Neural progenitor cell (in vitro differentiated cells): ENCODE measurements around the gene ATL3. TPM values are rescaled to one million over a fixed set of nuclear protein-coding genes. Genes with fewer than 3 reads are reported as not detected.

Experiments
- DNase-seq: peaks from one replicate; pipeline ENCODE4 v3.0.0-alpha.2; 2016; ENCODE audit warnings: low spot score
- H2AFZ ChIP-seq: fragments of 200-600 bp; sonication (generic); replicated peaks from 2 replicates; pipeline ENCODE4 v1.6.1; 2016; ENCODE audit warnings: antibody characterized with exemption
- H3F3A ChIP-seq: fragments of 200-600 bp; sonication (generic); 2 replicates; pipeline ENCODE4 v1.6.1; 2016; ENCODE audit warnings: antibody characterized with exemption, low read depth
- H3K27ac ChIP-seq: fragments of 200-600 bp; sonication (generic); 2 replicates; pipeline ENCODE4 v1.5.1; 2016; ENCODE audit warnings: mild to moderate bottlenecking
- H3K27me3 ChIP-seq: fragments of 200-600 bp; sonication (generic); 2 replicates; pipeline ENCODE4 v1.6.1; 2016; ENCODE audit warnings: mild to moderate bottlenecking, moderate library complexity
- H3K36me3 ChIP-seq: fragments of 200-600 bp; sonication (generic); 2 replicates; pipeline ENCODE4 v1.5.1; 2016
- H3K4me1 ChIP-seq: fragments of 200-600 bp; sonication (generic); 2 replicates; pipeline ENCODE4 v1.6.1; 2016; ENCODE audit warnings: mixed run types
- H3K4me2 ChIP-seq: fragments of 200-600 bp; sonication (generic); 2 replicates; pipeline ENCODE4 v1.6.1; 2016
- H3K4me3 ChIP-seq: fragments of 200-600 bp; sonication (generic); 2 replicates; pipeline ENCODE4 v1.5.1; 2016
- H3K79me2 ChIP-seq: fragments of 200-600 bp; sonication (generic); 2 replicates; pipeline ENCODE4 v1.6.1; 2016; ENCODE audit warnings: low read depth
- H3K9ac ChIP-seq: fragments of 200-600 bp; sonication (generic); 2 replicates; pipeline ENCODE4 v1.6.1; 2016
- H3K9me3 ChIP-seq: fragments of 200-600 bp; sonication (generic); 2 replicates; pipeline ENCODE4 v1.5.1; 2016; ENCODE audit warnings: low read depth
- H4K20me1 ChIP-seq: fragments of 200-600 bp; sonication (generic); 2 replicates; pipeline ENCODE4 v1.6.1; 2016; ENCODE audit warnings: low read depth
- H3K27ac Mint-ChIP-seq: 3 replicates; pipeline ENCODE4 v1.8.0; 2021; ENCODE audit warnings: mixed read lengths
- H3K27me3 Mint-ChIP-seq: 2 replicates; pipeline ENCODE4 v1.8.0; 2022; ENCODE audit warnings: low read depth, mild to moderate bottlenecking, inconsistent platforms, moderate library complexity, mixed read lengths; ENCODE audit not compliant: insufficient read depth
- H3K36me3 Mint-ChIP-seq: 3 replicates; pipeline ENCODE4 v1.8.0; 2021; ENCODE audit warnings: mixed read lengths
- H3K4me1 Mint-ChIP-seq: 3 replicates; pipeline ENCODE4 v1.8.0; 2021; ENCODE audit warnings: mixed read lengths
- H3K4me3 Mint-ChIP-seq: 3 replicates; pipeline ENCODE4 v1.8.0; 2021; ENCODE audit warnings: mild to moderate bottlenecking, moderate library complexity, mixed read lengths
- H3K9me3 Mint-ChIP-seq: 3 replicates; pipeline ENCODE4 v1.8.0; 2020; ENCODE audit warnings: mixed read lengths
- CTCF ChIP-seq: fragments of 200-600 bp; sonication (generic); IDR thresholded peaks from 2 replicates; pipeline ENCODE4 v1.5.1; 2017; ENCODE audit warnings: antibody characterized with exemption, mild to moderate bottlenecking
- EZH2 ChIP-seq: fragments of 200-600 bp; sonication (generic); IDR thresholded peaks from 2 replicates; pipeline ENCODE4 v1.6.1; 2017; ENCODE audit warnings: antibody characterized with exemption, mild to moderate bottlenecking, moderate library complexity
- EZH2phosphoT487 ChIP-seq: fragments of 200-600 bp; sonication (generic); IDR thresholded peaks from 2 replicates; pipeline ENCODE4 v1.6.1; 2017; ENCODE audit warnings: antibody characterized with exemption
- total RNA-seq: library from RNA; depleted of rRNA; stranded (reverse); fragments of >200 nt; gene quantifications from 2 replicates; pipeline ENCODE4 v1.2.3, GENCODE V29; 2015; ENCODE audit warnings: low replicate concordance

Gene ATL3
- total RNA-seq, 1 donor from 2014 or later: 19.5 TPM

- peaks cover 10% of the 10 kb centered on the region for H3K4me1 Mint-ChIP-seq
- H3K4me3 ChIP-seq: no peak overlapping the region
- no peak overlapping the region for H2AFZ ChIP-seq
- peaks cover 9% of the 10 kb centered on the region for H3K36me3 Mint-ChIP-seq
- peaks cover 2% of the 10 kb centered on the region for H3K27me3 Mint-ChIP-seq
- no peaks in the 10 kb centered on the region for H3K9me3 ChIP-seq
- peaks cover 4% of the 10 kb centered on the region for H3F3A ChIP-seq
- H3K79me2 ChIP-seq: peaks cover 100% of the 10 kb centered on the region
- peaks cover 4% of the 10 kb centered on the region for H3K36me3 ChIP-seq
- TF ChIP-seq EZH2phosphoT487: no peak
- no peak for TF ChIP-seq CTCF
- TF ChIP-seq EZH2: no peak
- no peaks in the 10 kb centered on the region for H3K4me1 ChIP-seq
- H3K9me3 Mint-ChIP-seq: no peaks in the 10 kb centered on the region
- H3K9ac ChIP-seq: no peak overlapping the region
- peaks cover 92% of the 10 kb centered on the region for H4K20me1 ChIP-seq
- no peaks in the 10 kb centered on the region for H3K27me3 ChIP-seq
- H3K27ac ChIP-seq: no peak overlapping the region
- DNase-seq: no peak
- no peak overlapping the region for H3K4me2 ChIP-seq
- no peak overlapping the region for H3K27ac Mint-ChIP-seq
- no peak overlapping the region for H3K4me3 Mint-ChIP-seq
These were observed 40.7 kb upstream of the ATL3 start for GRCh38 chr11:63711838-63712237.

GRCh38 chr11:63710476-63711217 is 39.5 kb upstream of the ATL3 start:
- H3K36me3 Mint-ChIP-seq: peaks cover 9% of the 10 kb centered on the region
- Histone ChIP-seq H3K9me3 (no peaks in the 10 kb centered on the region), H2AFZ (no peak overlapping the region), H3K9ac (no peak overlapping the region), H3F3A (peaks cover 4% of the 10 kb centered on the region), H3K27me3 (no peaks in the 10 kb centered on the region), H4K20me1 (peaks cover 94% of the 10 kb centered on the region), H3K79me2 (peaks cover 100% of the 10 kb centered on the region), H3K4me1 (no peaks in the 10 kb centered on the region), H3K4me3 (no peak overlapping the region), H3K4me2 (no peak overlapping the region), H3K27ac (no peak overlapping the region), H3K36me3 (peaks cover 4% of the 10 kb centered on the region)
- H3K27ac Mint-ChIP-seq: no peak overlapping the region
- no peak for DNase-seq
- peaks cover 2% of the 10 kb centered on the region for H3K27me3 Mint-ChIP-seq
- no peak overlapping the region for H3K4me3 Mint-ChIP-seq
- no peaks in the 10 kb centered on the region for H3K9me3 Mint-ChIP-seq
- peaks cover 10% of the 10 kb centered on the region for H3K4me1 Mint-ChIP-seq
- TF ChIP-seq CTCF (no peak), EZH2 (no peak), EZH2phosphoT487 (no peak)

- no peaks in the 10 kb centered on the region for H3K9me3 ChIP-seq
- H3K27ac ChIP-seq: no peak overlapping the region
- H3K27me3 ChIP-seq: no peaks in the 10 kb centered on the region
- Mint-ChIP-seq H3K27me3 (peaks cover 2% of the 10 kb centered on the region), H3K4me1 (peaks cover 10% of the 10 kb centered on the region), H3K9me3 (no peaks in the 10 kb centered on the region), H3K4me3 (no peak overlapping the region), H3K36me3 (peaks cover 9% of the 10 kb centered on the region), H3K27ac (no peak overlapping the region)
- H3K9ac ChIP-seq: no peak overlapping the region
- no peak overlapping the region for H3K4me3 ChIP-seq
- H3K36me3 ChIP-seq: peaks cover 4% of the 10 kb centered on the region
- H2AFZ ChIP-seq: no peak overlapping the region
- peaks cover 4% of the 10 kb centered on the region for H3F3A ChIP-seq
- H3K4me1 ChIP-seq: no peaks in the 10 kb centered on the region
- DNase-seq: no peak
- no peak overlapping the region for H3K4me2 ChIP-seq
- peaks cover 94% of the 10 kb centered on the region for H4K20me1 ChIP-seq
- peaks cover 100% of the 10 kb centered on the region for H3K79me2 ChIP-seq
- TF ChIP-seq EZH2phosphoT487 (no peak), EZH2 (no peak), CTCF (no peak)
These were observed 38.2 kb upstream of the ATL3 start for GRCh38 chr11:63709336-63709884.
